Stimulated activated CD4-positive, alpha-beta T cell treated with anti-CD3 and anti-CD28 coated beads, Interleukin-12 subunit alpha, Interleukin-12 subunit beta, amount 100 ng/mL, for 24 hours (primary cell): ENCODE results near the gene ATP2A2.
"Not testable (repeated sequence)": the region's sequence is repeated elsewhere in the genome, so short reads cannot be mapped to it uniquely, and the experiment has no call there.

ENCODE experiments used
- DNase-seq, 2 experiments: peaks; one replicate each; pipeline ENCODE4 v3.0.0-alpha.2; 2020; ENCODE audit warnings: low read depth in 2 of 2

The ATP2A2 gene

GRCh38 chr12:110301065-110301806 is 20.2 kb downstream of the ATP2A2 start:
- DNase-seq: no peak

DNA sequence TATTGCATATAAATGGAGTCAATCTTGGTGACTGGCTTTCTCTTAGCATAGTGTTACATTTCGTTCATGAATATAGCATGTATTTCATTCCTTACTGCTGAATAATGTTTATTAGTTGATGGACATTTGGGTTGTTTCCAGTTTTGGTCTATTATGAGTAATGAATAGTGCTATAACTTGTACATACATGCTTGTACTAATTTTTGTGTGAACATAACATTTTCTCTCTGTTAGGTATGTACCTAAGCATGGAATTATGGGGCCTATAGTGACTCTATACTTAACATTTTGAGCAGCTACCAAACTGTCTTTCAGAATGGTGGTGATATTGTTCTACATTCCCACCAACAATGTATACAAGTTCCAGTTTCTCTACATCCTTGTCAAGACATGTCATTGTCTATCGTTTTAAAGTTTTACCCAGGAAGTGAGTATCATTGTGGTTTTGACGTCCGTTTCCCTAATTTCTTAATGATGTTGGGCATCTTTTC is 23.1 kb downstream of the ATP2A2 start:
- no peak for DNase-seq

DNA sequence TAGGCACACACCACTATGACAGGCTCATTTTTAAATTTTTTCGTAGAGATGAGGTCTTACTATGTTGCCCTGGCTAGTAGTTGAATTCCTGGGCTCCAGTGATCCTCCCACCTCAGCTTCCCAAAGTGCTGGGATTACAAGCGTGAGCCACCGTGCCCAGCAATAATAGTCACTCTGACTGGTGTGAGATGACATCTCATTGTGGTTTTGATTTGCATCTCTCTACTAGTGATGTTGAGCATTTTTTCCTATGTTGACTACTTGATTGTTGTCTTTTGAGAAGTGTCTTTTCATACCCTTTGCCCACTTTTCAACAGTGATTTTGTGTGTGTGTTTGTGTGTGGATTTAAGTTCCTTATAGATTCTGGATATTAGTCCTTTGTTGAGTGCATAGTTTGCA is 26.3 kb downstream of the ATP2A2 start:
- DNase-seq: no peak

- DNase-seq: no peak
Measured at GRCh38 chr12:110310763-110311162, 29.7 kb downstream of the ATP2A2 start.

GRCh38 chr12:110311903-110312302 is 30.9 kb downstream of the ATP2A2 start:
- no peak for DNase-seq

DNA sequence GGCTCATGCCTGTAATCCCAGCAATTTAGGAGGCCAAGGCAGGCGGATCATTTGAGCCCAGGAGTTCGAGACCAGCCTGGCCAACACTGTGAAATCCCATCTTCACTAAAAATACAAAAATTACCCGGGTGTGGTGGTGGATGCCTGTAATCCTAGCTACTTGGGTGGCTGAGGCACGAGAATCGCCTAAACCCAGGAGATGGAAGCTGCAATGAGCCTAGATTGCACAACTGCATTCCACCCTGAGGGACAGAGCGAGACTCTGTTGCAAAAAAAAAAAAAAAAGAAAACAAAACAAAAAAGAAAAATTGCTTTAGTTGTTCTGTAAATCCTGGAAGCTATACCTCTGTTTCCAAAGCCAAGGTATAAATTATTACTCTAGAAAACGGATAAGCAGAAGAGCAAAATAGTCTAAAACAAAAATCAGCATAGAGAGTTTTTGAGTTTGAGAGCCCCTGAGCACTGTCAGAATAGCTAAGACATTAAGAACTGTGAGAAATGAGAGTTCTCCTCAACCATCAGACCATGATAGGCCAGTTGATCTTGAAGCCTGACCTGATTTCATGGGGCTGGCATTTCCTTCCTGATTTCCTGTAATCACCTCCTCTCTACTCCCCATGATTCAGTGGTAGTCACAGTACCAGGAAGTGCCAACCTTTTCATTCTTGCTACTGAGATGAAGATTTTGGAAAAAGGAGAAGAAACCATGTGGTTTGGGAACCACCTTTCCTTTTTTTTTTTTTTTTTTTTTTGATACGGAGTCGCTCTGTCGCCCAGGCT is 31.7 kb downstream of the ATP2A2 start:
- DNase-seq: no peak

DNA sequence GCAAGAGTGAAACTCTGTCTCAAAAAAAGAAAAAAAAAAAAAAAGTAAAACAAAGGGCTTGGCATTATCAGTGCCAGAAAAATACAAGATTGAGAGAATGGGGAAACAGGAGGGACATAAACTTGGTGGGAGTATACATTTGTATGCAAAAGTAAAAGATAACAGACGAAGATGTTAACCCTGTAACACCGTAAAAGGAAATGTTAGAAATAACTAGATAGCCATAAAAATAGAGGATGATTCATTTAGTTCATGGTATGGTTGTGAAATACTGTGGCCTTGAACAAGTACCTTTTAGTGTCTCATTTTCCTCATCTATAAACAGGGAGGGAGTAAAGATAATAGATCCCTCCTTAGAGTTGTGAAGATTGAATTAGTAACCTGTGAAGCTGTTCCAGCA is 33.3 kb downstream of the ATP2A2 start:
- no peak for DNase-seq

DNA sequence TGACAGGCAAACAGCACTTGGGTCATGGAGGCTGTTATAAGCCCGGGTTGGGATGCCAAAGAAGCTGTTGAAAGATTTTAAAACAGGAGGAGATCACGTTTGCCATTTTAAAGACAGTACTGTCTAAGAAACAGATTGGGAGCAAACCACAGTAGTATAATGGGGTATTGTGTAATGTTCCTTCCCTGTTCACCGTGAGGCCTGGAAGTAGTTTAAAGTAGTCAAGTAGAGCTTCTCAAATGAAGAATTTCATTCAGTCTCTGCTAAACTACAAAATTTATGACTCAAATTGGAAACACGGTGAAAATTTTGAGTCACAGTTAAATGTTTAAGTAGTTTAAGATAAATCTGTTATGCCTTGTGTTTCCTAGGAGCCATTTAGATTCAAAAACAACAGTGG is 35.8 kb downstream of the ATP2A2 start:
- DNase-seq: no peak

GRCh38 chr12:110317911-110318310 is 36.9 kb downstream of the ATP2A2 start:
- no peak for DNase-seq

GRCh38 chr12:110320550-110320949 is 39.5 kb downstream of the ATP2A2 start:
- DNase-seq: no peak

DNA sequence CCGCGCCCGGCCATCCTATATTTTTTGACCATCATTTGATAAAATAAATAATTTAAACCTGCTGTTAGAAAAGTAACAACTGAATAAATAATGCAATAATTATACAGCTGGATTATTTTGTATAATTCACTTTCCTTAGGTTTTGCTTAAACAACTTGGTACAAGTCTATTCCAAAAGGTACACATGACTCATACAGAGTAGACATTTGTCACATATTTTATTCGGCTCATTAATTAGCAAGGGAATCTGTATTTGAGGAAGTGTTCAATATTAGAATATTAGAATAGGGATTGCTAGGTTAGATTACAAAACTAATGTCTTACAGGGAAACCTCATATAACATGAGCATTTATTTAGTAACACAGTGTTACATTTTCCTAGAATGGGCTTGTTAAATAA is 48.7 kb downstream of the ATP2A2 start:
- DNase-seq: no peak

GRCh38 chr12:110330124-110330523 is 49.1 kb downstream of the ATP2A2 start:
- DNase-seq: no peak

DNA sequence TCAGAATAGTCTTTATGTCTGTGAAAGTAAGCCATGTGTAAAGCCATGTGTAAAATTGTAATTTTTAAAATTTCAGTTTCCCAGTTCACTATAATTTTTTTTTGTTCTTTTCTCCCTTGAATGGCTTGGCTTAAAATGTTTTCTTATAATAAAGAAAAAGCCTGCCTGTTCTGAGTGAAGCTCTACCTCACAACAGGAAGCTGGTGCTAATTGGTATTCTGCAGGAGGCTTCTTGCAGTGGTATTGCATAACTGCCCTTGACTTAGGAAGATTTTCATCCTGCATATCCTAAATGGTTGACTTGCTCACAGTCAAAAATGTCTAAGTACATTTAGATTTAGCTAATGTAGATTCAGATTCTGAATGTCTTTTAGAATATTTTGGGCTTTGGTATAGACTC is 49.5 kb downstream of the ATP2A2 start:
- no peak for DNase-seq

DNA sequence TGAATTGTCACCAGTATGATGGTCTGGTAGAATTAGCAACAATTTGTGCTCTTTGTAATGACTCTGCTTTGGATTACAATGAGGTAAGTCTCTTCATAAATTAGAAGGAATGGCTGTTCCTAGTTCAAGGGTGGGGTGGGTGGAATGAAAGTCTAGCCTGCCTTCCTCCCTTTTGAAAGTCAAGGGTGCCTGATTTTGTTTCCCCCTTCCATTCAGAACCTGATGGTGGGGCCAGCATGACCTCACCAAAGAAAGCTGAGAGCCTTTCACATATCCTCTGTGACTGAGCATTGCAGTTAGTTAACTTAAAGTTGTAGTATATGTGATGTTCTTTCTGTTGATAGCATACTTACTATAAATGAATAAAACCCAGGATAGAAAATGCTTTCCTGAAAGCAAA is 52.2 kb downstream of the ATP2A2 start:
- DNase-seq: no peak

- DNase-seq: no peak
Measured at GRCh38 chr12:110335481-110336045, 54.5 kb downstream of the ATP2A2 start.

DNA sequence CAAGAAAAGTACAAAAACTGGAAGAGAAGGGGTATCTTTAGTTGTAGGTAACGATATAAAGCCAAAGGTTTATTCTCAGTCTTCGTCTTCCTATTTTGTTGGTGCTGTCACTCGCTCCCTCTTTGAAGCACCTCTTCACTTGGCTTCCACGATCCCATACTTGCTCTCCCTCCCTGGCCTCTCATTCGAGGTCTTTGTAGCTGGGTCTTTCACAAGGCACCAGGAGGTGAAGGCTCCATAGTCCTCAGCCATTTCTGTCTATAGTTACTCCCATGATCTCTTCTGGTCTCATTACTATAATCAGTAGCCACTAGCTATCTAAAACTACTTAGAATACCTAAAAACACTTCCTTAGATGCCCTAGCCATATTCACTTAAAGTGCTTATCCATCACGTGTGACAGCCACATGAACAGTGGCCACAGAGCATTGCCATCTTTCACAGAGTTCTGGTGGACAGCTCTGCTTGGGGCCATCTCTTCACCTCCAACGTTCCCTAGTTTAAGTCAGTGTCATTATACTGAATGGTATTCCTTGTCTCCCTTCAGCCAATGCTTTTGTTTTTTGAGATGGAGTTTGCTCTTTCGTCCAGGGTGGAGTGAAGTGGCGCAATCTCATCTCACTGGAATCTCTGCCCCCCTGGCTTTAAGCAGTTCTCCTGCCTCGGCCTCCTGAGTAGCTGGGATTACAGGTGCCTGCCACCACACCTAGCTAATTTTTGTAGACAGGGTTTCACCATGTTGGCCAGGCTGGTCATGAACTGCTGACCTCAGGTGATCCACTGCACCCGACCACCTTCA is 57.1 kb downstream of the ATP2A2 start:
- DNase-seq: no peak

DNA sequence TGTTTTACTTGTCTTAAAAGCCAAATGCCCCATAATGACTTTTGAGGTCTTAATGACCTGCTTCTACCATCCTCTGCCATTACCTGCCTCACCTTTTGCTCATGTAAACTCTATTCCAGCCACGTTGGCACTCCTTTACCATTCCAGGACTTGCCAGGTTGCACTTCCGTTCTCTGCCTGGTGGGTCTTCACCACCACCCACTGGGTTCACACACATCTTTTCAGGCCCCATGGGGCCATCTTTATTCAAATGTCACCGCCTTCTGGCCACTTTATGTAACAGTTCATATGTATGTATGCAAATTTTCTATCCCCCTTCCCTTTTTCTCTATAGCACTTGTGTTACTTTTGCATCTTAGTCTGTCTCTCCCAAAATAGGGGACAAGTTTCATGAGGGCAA is 57.7 kb downstream of the ATP2A2 start:
- DNase-seq: no peak

DNA sequence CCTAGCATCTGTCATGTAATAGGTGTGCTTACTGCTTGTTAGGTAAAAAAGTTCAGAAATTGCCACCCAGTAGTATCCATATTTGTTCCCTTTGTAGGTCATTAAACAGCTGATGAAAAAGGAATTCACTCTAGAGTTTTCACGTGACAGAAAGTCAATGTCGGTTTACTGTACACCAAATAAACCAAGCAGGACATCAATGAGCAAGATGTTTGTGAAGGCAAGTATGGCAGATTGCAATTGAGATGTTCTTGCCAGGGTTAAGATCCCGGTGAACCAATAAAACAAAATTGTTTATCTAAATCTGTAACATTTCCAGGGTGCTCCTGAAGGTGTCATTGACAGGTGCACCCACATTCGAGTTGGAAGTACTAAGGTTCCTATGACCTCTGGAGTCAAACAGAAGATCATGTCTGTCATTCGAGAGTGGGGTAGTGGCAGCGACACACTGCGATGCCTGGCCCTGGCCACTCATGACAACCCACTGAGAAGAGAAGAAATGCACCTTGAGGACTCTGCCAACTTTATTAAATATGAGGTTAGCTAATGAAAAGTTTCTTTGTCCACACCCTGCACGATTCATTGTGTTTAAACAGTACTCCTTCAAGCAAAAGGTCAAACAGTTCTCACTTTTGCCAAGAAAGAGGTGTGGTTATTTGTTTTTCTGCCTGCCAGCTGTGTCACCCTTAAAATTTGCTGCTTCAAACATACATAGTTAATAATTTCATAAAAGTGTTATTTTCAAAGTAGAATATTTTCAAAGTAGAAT is 58.3 kb downstream of the ATP2A2 start:
- DNase-seq: no peak

- DNase-seq: not testable (repeated sequence)
Measured at GRCh38 chr12:110340261-110340660, 59.2 kb downstream of the ATP2A2 start.

DNA sequence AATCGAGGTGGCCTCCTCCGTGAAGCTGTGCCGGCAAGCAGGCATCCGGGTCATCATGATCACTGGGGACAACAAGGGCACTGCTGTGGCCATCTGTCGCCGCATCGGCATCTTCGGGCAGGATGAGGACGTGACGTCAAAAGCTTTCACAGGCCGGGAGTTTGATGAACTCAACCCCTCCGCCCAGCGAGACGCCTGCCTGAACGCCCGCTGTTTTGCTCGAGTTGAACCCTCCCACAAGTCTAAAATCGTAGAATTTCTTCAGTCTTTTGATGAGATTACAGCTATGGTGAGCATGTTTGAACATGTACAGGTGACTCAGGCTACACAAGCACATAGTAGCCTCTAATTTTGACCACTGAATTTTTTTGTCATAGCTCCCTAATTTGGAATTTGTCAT is 59.7 kb downstream of the ATP2A2 start:
- no peak for DNase-seq

DNA sequence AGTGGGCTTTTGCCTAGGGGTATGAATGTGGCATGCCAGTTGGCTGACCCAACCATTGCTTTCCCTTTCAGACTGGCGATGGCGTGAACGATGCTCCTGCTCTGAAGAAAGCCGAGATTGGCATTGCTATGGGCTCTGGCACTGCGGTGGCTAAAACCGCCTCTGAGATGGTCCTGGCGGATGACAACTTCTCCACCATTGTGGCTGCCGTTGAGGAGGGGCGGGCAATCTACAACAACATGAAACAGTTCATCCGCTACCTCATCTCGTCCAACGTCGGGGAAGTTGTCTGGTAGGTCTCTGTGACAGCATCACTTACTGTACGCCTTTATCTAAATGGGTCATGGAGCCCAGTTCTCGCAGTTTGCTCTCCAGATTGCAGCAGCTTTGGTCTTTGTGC is 61.1 kb downstream of the ATP2A2 start:
- no peak for DNase-seq
